ENCODE measurements around the gene CUX1.

GRCh38 chr7:101983147-101983811 is 165.9 kb downstream of the CUX1 start:
- no peak for TF ChIP-seq POLR2A (IDR thresholded peaks at IDR 0.05; ENCODE audit: low read depth, low read length)
- TF ChIP-seq POLR2AphosphoS5 (IDR thresholded peaks at IDR 0.05; ENCODE audit: low read depth, low read length): no peak
- no peak for TF ChIP-seq TAF1 (IDR thresholded peaks at IDR 0.05; ENCODE audit: low read depth, low read length)
- TF ChIP-seq SPI1 (IDR thresholded peaks at IDR 0.05; ENCODE audit: low read depth, low read length): no peak
- TF ChIP-seq POU2F2 (IDR thresholded peaks at IDR 0.05; ENCODE audit: low read depth, low read length): peak; percentile 56; the same call in 1 of the 2 replicates
- TF ChIP-seq PAX5 (IDR thresholded peaks at IDR 0.05; ENCODE audit: insufficient read depth, low read length, severe bottlenecking): no peak

Data from GM12891 (cell line).